Measurements from ENCODE around the gene MIB2. TPM values are rescaled to one million over a fixed set of nuclear protein-coding genes. Genes with fewer than 3 reads are reported as not detected.

The MIB2 gene
- total and polyA plus RNA-seq, 2 of the 4 experiments (the other 2 are of a cell fraction), result 17.2 to 47.8 TPM

GRCh38 chr1:1583347-1584010 lies 31.8 kb upstream of the MIB2 start:
- BruUV-seq (replicated peaks), result no TSS peak
- H3K79me1 ChIP-seq (ENCODE audit: low read depth in 1 of 2, low read length in 2 of 2), result no peaks in the 10 kb centered on the region
- H3K4me3 ChIP-seq (ENCODE audit: insufficient read depth, low read depth, low read length), result no peak overlapping the region
- no peak for TF ChIP-seq CHD1 (IDR thresholded peaks at IDR 0.05; ENCODE audit: low read depth, low read length)
- no peak for TF ChIP-seq POLR2A (IDR thresholded peaks at IDR 0.05; ENCODE audit: low read depth, low read length)
- TF ChIP-seq CEBPB (IDR thresholded peaks at IDR 0.05; ENCODE audit: low read depth, low read length), result no peak
- no peak for TF ChIP-seq MAFK (IDR thresholded peaks at IDR 0.05; ENCODE audit: low read depth, low read length)
- TF ChIP-seq MXI1 (IDR thresholded peaks at IDR 0.05; ENCODE audit: borderline replicate concordance, low read depth, low read length), result no peak
- no peak for TF ChIP-seq CTCF (conservative IDR thresholded peaks at IDR 0.05; ENCODE audit: low read depth, low read length)
- no peak for TF ChIP-seq MAZ (IDR thresholded peaks at IDR 0.05; ENCODE audit: borderline replicate concordance, low read depth, low read length)
- no peak overlapping the region for H3K18ac ChIP-seq (ENCODE audit: low read depth, low read length)
- no peak overlapping the region for H4K5ac ChIP-seq (ENCODE audit: low read depth, low read length)
- ATAC-seq (ENCODE audit: low read depth) (no peak), DNase-seq (no peak)
- H2AK5ac ChIP-seq (ENCODE audit: low read depth, low read length), result no peak overlapping the region
- no peak overlapping the region for H3K4ac ChIP-seq (ENCODE audit: low read depth, low read length)
- no peak overlapping the region for H2BK120ac ChIP-seq (ENCODE audit: low read depth, low read length)
- no peaks in the 10 kb centered on the region for H3K9me1 ChIP-seq (ENCODE audit: insufficient read depth, low read length)
- H3K4me2 ChIP-seq (ENCODE audit: low read depth, low read length), result no peak overlapping the region
- H3K27ac ChIP-seq (ENCODE audit: insufficient read depth, low read length), result no peak overlapping the region
- no peak overlapping the region for H2BK5ac ChIP-seq (ENCODE audit: low read depth, low read length, poor library complexity, severe bottlenecking)
- H3K36me3 ChIP-seq (ENCODE audit: control insufficient read depth, insufficient read depth, low read length), result no peaks in the 10 kb centered on the region
- no peaks in the 10 kb centered on the region for H3K4me1 ChIP-seq (ENCODE audit: control insufficient read depth, insufficient read depth, low read length)
- POLR2A ChIA-PET (ENCODE audit: unreplicated experiment), result no interaction called here
- no peak overlapping the region for H4K8ac ChIP-seq (ENCODE audit: low read depth in 2 of 2, low read length in 2 of 2)
- CTCF ChIA-PET, result interaction anchor here (0.5 kb wide), 1 partner anchor 30 kb away, joined by 4 read pairs; no protein-coding TSS in a partner anchor
- no peak overlapping the region for H3K23ac ChIP-seq (ENCODE audit: low read depth, low read length)
- H3K9me3 ChIP-seq (ENCODE audit: control insufficient read depth, insufficient read depth, low read length), result no peaks in the 10 kb centered on the region
- dilution Hi-C loops (cut with HindIII; ENCODE audit: low sequenced_read_pairs, unreplicated experiment), result no loop called here
- no peaks in the 10 kb centered on the region for H4K20me1 ChIP-seq (ENCODE audit: insufficient read depth, low read length)
- in situ Hi-C loops (cut with MboI; ENCODE audit: low sequenced_read_pairs), result no loop called here
- no peak overlapping the region for H3K9ac ChIP-seq (ENCODE audit: low read depth, low read length)
- H3K27me3 ChIP-seq (ENCODE audit: control insufficient read depth, insufficient read depth, low read length), result peaks cover 29% of the 10 kb centered on the region
- no peak overlapping the region for H2BK15ac ChIP-seq (ENCODE audit: low read depth, low read length)
- no peak overlapping the region for H3K14ac ChIP-seq (replicated peaks; ENCODE audit: low read depth, low read length)
- H3K56ac ChIP-seq (ENCODE audit: extremely low read depth, insufficient read depth, low read length), result no peak overlapping the region
- peak overlapping the region; percentile 55 for H2AK9ac ChIP-seq (replicated peaks; ENCODE audit: low read depth, low read length, poor library complexity)
- H2BK20ac ChIP-seq (ENCODE audit: low read depth, low read length), result no peak overlapping the region
- no peak overlapping the region for H4K91ac ChIP-seq (ENCODE audit: insufficient read depth, low read depth, low read length)
- H2AFZ ChIP-seq (replicated peaks; ENCODE audit: low read length, poor library complexity), result peak overlapping the region; percentile 33
- 80% methylated on average over 17 of the region's 23 CpGs; no CpG with 5 or more reads in 1 of the 2 experiments for WGBS, 2 experiments (ENCODE audit: extremely low coverage in 2 of 2, insufficient read length in 1 of 2)
- intact Hi-C loops (cut with micrococcal nuclease), result no loop called here
